VCaP (cell line): Measurements from ENCODE around the gene IL22RA1.

Experiments
- H3K27ac ChIP-seq: fragments of 450-650 bp; 2 replicates; pipeline ENCODE4 v1.5.1; 2017
- TF ChIP-seq, protein P1 (sequence below): fragments of 450-650 bp; conservative IDR thresholded peaks from 2 replicates; pipeline ENCODE4 v1.5.1; 2017; ENCODE audit warnings: mild to moderate bottlenecking, moderate library complexity

The IL22RA1 gene

DNA sequence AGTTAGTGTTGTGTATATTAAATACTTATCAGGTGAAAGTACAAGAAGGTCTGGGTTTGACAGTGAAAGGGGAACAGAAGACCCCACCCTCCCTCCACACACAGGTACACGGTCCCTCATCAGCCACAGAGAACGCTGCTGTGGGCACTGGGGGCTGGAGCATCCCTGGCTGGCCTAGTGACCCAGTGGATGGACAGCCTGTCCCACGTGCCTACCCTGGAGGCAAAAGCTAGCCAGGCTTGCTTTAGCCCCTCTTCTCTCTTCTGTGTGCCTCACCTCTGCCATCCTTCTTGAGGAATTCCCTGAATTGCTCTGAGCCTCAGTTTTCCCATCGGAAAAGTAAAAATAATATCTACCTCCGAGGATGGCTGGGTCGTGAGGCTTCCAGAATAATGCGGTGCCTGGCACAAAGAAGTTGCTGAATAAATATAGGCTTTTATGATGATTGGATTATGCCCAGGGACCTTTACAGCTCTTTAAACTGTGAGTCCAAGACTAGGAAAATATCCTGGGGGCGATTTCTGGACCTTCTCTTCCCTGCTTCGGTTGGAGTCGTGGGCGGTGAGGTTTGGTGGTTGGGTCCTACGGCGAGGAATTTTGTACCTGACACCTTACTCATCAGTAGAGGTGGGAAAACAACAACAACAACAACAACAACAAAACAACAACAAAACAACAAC lies 43.2 kb upstream of the IL22RA1 start:
- TF ChIP-seq, protein P1, sequence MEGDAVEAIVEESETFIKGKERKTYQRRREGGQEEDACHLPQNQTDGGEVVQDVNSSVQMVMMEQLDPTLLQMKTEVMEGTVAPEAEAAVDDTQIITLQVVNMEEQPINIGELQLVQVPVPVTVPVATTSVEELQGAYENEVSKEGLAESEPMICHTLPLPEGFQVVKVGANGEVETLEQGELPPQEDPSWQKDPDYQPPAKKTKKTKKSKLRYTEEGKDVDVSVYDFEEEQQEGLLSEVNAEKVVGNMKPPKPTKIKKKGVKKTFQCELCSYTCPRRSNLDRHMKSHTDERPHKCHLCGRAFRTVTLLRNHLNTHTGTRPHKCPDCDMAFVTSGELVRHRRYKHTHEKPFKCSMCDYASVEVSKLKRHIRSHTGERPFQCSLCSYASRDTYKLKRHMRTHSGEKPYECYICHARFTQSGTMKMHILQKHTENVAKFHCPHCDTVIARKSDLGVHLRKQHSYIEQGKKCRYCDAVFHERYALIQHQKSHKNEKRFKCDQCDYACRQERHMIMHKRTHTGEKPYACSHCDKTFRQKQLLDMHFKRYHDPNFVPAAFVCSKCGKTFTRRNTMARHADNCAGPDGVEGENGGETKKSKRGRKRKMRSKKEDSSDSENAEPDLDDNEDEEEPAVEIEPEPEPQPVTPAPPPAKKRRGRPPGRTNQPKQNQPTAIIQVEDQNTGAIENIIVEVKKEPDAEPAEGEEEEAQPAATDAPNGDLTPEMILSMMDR = no peak
- peak overlapping the region; percentile 77 for H3K27ac ChIP-seq

DNA sequence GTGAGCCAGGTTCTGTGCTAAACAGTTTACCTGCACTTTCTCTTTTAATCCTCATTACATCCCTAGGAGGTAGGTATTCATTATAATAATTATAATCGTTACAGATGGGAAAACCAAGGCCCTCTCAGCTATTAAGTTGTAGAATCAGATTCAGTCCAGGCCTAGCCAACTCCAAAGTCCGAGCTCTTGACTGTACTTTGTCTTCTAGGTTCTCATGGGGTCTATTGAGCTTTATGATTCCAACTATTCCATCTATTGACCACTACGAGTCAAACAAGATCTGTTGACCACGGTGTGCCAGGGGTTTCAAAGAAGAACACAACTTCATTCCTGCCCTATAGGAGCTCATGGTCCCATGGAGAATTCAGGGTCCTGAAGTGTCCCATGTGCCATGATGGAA lies 42.1 kb upstream of the IL22RA1 start:
- TF ChIP-seq, protein P1 = no peak
- H3K27ac ChIP-seq = no peak overlapping the region

DNA sequence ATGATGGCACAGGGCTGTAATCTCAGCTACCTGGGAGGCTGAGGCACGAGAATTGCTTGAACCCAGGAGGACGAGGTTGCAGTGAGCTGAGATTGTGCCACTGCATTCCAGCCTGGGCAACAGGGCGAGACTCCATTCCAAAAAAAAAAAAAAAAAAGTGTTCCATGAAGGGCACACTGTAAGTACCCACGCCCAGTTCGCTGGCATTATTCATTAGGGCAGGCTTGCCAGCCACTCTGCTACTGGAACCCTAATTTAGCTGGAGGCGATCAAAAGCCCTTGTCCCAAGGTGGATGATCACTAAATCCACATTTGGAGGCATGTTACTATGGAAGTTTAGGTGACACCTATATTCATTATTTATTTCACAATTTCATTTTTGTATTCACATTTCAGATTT lies 39.1 kb upstream of the IL22RA1 start:
- TF ChIP-seq, protein P1 = no peak
- H3K27ac ChIP-seq = no peak overlapping the region

DNA sequence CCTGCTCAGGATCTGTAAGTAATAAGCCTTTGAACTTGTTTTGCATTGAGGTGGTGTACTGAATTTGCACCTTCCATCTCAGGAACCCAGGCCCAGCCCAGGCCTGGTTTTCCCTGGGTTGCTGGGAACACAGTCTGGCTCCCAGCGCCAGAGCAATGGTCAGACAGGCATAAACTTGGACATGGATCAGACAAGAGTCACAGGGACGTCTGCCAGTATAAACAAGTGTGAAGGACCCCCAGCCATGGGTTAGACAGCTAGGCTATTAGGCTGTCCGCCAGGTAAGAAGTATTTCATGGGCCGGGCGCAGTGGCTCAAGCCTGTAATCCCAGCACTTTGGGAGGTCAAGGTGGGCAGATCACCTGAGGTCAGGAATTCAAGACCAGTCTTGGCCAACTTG lies 38.7 kb upstream of the IL22RA1 start:
- no peak overlapping the region for H3K27ac ChIP-seq
- TF ChIP-seq, protein P1 = no peak

DNA sequence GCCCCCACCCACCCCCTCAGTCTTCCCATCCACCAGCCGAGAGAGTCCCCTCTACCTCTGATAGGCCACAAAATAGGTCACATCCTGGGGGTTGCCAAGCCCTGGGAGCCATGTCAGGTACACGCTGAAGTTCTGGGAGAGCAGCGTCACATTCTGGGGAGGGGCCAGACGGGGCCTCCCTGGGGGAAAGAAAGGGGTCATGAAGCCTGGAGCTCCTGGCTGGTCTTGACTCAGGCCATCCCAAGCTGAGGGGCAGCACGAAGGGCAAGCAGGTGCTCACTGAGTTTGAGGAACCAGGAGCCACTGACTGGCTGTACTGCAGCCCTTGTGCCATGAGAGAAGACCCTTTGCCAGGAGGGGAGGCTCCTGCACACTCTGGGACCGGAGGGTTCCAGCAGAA lies 37.7 kb upstream of the IL22RA1 start:
- no peak overlapping the region for H3K27ac ChIP-seq
- TF ChIP-seq, protein P1 = no peak

DNA sequence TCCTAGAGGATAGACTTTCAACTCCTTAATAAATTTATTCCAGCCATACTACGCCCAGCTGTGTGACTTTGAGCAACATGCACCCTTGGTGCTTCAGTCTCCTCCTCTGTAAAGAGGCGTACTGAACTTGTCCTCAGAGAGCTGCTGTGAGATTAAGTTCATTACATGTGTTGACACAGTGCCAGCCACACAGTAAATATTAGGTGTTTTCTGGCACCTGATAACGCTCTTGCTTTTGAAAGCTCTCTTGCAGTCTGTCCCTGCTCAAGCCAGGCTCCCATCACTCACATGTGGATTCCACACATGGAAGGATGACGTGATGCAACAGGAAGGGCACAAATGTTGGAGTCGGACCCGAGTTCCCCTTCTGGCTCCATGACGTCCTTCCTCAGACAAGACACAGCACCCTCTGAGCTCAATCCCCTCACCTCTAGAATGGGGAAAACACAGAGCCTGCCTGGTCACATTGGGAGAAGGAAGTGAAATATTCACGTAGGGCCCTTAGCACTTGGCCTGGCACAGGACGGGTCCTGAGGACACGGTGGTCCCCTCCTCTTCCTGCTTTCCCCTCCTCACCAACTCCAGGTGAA lies 36.4 kb upstream of the IL22RA1 start:
- TF ChIP-seq, protein P1 = no peak
- no peak overlapping the region for H3K27ac ChIP-seq

DNA sequence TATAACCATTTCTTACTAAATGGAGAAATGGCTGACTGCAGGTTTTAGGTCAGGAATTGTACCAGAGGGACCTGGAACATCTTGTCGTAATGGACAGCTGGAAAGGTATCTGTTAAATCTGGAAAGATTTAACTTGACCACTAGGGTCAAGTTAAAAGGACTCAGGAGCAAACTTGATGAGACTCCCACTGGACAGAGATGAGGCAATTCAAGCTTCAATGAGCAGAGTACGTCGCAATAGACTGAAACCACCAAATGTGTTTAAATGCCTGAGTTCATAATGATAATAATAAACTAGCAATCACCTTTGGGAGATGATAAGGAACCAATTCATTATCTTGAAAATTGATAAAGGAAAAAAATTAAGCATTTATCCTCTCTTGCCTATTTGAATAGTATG lies 35.5 kb upstream of the IL22RA1 start:
- no peak overlapping the region for H3K27ac ChIP-seq
- TF ChIP-seq, protein P1 = no peak
